HUDEP-2 (cell line): ENCODE measurements around the gene ATP10A.

Source experiments
- DNase-seq, 76 experiments: peaks; one replicate each; lab custom pipeline; 2025; ENCODE audit not compliant: unreplicated experiment in 76 of 76; lab: John Stamatoyannopoulos, UW

The ATP10A gene

DNA sequence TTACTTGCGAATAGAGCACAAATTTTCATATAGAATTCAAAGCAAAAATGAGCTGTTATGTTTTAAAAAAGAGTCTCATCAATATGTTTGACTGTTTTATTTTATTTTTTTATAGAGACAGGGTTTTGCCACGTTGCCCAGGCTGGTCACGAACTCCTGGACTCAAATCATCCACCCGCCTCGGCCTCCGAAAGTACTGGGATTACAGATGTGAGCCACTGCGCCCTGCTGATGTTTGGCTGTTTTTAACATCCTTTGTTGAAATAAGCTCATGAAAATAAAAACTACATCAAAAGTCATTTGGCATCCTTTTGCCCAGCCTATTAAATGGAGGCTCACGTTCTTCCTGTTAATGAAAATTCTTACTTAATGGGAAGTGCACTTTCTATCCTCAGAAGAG, 154.7 kb downstream of the ATP10A start:
- DNase-seq, result no peak

DNA sequence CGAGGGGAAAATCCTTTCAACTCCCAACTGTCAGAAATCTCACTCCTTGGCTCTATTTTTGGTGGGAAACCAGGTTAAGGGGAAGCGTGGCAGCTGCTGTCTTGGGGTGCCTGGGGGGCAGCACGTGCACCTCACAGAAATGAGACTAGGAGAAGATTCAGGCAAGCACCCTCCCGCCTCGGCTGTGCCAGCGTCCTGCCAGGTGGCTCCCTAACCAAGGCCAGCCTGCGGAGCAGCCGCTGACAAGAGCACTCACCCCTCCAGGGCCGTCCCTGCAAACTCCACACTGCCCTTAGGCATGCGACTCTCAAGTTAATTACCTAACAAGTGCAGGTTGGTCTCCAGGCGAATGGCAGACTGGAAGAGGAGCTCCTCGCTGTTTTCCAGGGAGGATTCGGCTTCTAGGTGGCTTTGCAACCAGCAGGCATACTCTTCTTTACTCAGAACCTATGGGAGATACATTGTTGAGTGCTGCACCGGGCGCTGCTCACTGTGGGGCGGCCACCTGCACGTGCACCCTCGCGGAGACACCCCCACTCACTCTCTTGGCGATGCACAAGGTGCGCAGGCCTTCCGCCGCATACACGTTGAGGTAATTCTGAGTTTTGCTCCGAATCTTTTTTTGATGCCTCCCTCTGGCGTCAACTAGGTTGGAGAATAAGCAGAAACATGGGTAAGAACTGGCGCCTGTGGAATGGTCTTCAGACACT, 155.3 kb downstream of the ATP10A start:
- no peak for DNase-seq

DNA sequence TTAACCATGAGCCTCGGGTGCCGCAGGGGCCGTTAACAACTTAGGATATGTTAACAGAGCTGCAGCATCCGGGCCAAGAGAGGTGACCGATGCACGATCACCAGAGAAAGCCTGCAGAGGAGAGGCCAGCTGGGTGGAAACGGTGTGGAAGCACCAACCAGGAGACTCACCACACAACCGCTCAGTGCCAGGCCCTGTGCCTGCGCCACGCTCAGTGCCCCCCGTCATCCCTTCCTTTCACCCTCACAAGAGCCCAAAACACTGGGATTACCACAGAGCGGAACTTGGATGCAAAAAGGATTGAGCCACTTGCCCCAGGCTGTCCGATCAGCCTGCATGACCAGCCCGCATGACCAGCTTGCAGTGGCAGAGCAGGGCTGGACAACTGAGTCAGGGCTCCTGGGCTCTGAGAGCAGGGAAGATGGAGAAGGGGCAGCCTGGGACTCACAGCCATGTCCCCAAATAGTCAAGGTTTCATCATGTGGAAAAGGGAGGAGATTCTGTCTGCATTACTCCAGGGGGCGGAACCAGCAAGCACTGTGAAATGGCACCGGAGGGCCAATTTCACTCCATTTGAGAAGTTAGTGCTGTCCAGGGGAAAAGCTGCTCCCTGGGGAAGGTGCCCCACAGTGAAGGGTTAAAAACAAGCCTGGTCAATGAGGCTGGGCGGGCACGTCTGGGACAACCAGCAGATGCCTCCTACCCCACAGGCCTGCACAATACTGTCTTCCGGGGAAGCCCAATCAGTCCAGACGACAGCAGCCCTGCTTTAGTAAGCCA, 156.8 kb downstream of the ATP10A start:
- no peak for DNase-seq

DNA sequence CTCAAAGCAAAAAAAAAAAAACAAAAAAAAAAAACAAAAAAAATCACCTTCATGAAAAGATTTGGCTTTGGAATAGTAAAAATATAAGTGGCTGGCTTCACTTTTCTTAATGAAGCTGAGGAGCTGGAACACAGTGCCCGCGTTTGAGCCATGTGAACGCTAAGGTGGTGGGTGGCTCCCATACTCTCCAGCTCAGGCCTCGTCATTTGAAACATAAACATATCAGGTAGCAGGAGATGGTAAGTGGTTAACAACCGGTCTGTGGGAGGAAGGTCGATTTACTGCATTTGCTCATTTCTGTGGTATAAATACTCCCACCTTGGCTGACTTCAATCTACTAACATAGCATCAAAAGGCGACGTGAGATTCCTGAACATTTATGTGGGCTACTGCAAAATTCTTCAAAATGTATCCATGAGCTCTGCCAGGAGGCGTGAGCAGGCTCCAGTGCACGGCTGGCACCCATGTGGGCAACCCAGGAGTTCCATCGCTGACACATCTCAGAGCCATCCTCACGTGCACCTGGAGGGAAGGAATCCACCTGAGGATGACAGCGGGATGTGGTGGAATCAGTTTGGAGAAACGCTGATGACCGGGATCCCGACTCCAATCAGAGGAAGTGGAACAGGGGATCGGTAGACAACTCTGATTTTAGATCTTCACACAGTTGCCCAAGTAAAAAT, 157.6 kb downstream of the ATP10A start:
- no peak for DNase-seq

DNA sequence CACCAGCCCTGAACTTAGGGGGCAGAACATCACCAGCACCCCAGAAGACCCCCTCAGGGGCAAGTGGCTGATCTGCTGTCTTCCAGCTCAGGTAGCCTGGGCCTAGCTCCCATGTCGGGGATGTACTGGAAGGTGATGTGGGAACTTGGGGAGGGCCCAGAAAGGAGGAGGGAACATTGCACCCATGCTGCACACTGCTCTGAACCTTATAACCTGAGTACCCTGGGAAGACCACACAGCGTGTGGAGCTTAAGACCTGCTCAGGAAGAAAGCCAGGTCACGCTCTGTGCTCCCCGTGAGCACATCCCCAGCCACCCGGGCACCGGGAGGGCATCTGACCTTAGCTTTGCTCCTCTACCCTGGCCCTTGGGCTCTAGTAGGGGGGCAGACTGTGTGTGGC, 159.4 kb downstream of the ATP10A start:
- DNase-seq, result no peak

DNA sequence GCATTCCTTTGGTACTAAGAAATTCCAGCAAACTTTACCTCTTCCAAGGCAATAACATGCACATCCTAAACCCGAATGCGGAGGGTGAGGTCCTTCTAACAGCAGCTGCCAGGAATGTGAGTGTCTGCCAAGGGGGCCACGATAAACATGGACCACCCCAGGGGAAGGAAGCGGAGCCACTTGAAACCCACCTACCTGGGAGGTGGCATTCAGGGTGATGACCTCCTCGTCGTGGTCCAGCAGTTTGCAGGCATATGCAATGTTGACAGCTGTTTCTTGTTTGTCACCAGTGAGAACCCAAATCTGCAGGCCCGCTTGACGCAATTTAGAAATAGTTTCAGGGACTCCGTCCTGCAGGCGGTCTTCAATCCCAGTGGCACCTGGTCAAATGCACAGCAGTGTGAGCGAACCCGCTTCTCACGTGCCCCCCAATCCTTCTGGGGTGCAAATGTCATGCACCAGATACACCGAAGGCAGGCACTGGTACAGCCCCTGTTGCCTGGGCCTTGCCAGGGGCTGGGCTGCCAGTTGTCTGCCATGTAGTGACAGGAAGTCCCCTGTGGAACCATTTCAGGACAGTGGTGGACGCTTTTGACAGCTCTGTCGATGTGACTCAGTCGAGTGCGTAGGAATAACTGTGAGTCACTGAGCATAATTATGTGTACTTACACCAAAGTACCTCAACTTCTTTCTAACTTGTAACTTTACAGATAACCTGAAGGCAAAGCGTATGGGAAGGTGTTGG, 161.2 kb downstream of the ATP10A start:
- DNase-seq, result no peak

DNA sequence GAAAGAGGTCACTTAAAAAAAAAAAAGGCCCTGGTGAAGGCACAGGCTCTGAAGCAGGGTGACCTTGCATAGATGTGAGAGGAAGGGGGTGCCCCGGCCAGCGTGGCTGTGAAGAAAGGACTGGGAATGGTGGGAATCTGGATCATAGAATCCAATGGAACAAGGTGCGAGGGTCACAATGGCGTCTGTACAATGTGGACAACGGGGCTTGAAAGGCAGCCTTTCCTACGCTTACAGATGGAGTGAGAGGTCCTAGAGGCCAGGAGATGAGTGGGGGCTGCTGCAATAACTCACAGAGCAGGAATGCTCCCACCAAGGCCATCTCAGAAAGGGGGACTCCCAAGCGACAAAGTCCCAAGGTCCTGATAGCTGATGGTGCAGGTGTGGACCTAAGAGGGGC, 162.2 kb downstream of the ATP10A start:
- no peak for DNase-seq

DNA sequence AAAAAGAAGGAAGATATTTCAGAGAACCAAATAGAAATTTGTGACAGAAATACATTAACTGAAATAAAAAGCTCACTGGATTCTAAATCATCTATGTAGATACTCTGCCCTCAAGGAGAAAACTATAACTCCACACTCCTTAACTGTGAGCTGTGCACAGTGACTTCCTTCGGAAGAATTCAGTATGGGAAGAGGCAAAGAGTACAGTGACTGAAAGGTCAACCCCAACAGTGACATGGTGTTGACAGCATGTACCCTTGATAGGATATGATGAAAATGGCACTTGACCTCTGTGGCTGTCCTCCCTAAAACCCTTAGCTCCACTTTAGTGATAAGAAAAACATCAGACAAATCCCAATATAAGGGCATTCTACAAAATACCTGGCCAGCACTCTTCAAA, 165.5 kb downstream of the ATP10A start:
- no peak for DNase-seq

DNA sequence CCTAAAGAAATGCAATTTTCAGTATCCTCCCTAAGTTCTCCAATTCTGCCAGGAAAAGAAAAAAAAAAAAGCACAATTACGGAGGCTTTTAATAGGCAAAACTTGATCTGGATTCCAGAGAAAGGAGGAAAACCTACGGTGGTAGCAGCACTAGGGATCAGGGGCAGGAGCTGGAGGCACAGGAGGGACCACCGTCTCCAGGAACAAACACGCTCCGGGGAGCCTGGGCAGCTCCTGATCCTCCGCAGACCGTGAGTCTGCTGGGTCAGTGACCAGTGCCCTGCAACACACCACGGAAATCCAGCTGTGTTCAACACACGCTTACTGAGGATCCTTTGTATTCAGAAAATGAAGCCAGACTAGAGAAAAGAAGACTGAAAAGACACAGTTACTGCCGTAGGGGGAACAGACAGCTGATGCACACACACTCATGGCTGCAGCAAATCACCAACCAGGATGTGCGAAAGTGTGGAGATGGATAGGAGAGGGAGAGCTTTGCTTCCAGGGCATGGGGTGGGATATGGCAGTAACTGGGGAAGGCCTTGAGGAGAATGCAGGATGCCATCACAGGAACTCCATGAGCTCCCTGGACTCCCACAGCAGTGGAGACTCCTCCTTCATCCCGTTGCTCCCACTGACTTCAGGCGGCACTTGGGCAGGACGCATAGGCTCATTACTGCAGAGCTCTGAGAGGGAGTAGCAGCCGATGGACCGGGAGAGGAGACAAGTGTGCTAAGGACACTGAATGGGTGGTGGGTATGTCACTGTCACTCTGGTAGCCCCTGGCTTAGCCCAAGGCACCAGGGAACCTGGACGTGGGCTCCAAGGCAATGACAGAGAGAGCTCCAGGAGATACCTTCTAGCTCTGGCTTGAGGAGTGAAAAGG, 167.0 kb downstream of the ATP10A start:
- DNase-seq, result no peak

DNA sequence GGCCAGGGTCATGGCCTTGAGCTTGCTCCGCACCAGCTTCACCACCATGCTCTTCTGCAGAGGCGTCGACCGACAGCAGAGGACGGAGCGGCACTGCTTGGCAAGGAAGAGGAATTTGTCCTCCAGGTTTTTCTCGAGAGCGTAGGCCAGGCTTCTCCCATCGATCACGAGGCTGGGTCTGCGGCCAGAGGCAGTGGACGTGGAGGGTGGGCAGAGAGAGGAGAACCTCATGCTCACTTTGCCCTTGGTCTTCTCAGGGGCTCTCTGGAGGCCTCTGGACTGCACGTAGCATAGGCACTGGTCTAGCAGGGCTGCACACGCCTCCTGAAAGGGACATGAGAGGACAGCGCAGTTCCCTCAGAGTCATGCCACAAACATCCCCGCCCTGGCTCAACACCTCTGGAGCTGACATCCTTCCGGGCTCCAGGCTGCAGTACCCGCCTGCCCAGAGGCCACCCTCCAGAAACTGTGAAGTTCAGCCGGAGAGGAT, 168.3 kb downstream of the ATP10A start:
- DNase-seq, result no peak

DNA sequence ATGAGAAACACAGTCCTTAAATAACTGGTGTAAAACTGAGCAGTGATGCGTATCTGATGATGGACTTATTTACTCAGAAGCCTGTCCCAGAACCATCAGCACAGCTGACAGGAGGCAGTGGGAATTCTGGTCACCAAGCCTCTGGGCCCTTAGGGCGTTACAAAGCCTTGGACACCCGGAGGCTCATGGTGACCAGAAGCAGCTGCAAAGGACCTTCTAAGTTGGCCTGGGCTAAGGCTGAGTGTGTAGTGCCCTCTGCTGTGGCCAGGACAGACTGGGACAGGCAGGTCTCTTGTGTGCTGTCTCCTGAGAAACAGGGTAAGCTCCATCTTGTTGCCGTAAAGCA, 168.9 kb downstream of the ATP10A start:
- no peak for DNase-seq

DNA sequence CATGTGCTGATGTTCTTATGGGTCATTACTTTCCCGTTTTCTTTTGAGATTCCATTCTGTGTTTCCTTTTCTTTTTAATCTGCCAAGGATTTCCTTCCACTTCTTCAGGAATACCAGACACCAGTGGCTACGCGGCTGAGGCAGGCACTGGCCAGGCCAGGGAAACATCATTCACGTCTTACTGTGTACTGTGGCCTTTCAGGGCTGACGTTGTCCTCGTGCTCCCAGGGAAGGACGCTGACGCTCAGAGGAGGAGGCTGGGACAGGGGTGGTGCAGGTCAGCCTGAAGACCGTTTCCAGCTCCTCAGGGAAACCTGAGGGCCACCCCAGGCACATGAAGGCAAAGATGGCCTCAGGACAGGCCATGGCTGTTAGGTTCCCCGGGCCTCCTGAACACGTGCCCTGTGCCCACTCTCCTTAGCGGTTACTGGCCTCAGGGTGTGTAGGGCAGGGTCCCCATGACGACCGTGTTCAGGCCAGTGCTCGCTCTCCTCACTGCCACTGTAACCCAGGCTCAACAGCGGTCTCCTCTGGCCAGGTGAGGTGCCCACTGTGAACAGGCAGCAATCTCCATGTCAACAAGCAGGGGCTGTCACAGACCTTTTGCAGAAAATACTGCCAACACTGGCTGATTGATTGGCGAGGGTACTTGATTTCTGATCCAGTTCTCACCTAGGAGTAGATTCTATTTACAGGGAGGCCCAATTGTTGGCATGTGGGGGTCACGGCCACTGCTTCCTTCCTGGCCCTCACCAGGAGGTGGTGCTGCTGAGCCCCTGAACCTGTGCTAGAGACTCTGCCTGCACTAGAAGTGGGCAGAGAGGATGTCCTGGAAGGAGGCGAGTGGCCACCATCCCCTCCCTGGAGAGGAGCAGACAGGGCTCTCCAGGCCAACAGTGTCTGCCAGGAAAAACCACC, 169.5 kb downstream of the ATP10A start:
- DNase-seq, result peak in 23 of 76 experiments; percentile 1 to 57 (median 11)

DNA sequence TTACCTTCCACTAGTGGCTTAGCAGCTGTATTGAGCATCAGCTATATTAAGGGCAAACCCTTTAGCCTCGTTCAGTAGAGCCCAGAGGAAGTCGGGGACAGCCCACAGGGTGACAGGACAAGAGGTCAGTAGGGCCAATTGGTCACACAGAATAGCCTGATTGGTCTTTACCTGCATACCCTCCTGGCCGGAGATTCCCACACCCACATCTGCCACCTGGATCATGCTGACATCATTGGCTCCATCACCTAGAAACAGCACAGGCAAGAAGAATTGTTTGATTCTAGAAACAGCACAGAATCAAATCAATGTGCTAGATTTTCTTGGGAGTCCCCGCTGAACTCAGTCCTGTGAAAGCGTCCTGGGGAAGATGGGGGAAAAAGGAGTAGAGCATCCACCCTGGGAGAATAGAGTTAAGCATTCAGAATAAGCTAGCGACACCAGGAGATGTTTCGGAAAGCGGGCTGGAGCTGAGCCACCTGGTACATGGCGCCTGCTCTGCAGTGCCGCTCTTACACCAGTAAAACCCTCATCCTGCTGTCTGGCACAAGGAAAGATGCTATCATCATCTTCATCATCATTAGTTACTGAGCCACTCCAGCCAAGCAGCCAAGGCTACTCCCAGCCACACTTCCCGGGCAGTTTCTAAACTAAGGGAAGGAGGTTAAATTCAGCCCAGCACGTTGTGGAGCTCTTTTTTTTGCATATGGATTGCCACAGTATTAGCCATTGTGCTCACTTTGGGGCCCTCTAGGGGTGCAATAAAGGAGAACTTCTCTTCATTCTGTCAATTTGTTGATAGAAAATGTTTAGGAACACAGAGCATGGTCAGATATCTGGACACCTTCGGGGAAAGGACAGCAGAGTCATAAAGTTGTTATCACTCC, 171.3 kb downstream of the ATP10A start:
- no peak for DNase-seq

DNA sequence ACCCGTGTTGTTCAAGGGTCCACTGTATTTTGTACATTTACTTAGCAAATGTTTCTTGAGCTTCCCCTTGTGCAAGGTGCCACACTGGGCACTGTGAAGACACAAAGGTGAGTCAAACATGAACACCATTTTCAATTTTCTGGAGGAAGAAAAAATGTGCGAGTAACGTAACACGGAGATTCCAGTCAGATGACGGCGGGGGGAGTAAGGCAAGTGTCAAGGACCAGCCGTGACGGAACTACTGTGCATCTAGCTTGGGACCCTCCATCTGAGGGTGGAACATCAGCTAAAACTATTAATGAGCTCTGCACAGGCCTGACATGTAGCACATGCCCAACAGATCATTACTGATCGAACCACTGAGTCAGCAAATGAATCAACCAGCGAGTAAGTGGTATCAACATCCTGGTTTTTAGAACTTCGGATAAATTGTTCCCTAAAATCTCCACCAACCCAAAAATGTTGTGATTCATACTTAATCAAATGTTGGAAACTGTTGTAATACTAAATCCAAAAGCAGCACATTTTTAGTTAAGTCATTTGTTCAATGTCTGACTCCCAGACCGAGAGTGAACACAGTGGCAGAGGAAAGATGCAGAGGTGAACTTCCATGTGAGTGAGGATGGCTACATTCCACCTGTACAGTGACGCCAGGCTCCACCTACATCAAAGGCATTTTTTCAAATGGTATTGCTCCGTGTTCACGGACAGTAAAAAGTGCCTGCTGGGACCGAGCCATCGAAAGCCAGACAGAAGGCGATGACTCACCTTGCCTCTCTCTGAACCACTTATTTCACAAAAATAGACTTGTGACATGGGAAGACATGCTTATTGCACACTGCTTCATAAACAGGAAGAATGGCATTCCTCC, 172.2 kb downstream of the ATP10A start:
- no peak for DNase-seq

DNA sequence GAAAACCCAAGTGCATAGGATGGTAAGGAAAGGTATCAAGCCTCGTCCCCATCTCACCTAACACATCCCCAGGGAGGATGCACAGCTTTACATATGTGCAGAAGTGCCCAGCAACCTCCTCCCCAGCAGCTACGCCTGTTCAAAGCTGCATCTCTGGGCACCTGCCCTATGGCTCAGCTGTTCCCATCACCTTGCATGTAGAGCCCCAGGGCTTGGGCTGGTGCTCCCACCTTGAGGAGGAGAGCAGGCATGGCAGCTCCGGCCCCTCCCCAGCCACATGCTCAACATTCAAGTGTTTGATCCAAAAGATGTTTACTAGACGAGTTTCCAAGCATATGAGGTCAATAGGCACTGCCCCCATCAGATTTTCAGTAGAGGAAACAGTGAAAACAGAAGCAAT, 173.5 kb downstream of the ATP10A start:
- DNase-seq, result no peak

DNA sequence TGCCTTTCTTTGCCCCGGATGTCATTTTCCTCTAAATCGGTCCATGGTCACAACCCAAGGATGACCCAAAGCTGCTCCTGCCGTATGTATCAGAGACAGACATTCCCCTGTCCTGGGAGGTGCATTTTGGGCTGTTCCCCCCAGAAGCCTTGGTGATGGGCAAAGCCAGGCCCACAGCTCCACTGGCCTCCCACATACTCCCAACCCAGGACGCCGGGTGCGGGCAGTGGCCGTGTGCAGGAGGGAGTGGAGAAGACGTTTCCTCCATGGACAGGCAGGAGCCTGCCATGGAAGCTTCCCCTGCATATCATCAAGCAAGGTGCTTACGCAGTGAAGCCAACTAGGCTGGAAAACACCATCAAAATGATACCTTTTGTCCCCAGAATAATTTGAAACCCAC, 175.0 kb downstream of the ATP10A start:
- DNase-seq, result no peak

DNA sequence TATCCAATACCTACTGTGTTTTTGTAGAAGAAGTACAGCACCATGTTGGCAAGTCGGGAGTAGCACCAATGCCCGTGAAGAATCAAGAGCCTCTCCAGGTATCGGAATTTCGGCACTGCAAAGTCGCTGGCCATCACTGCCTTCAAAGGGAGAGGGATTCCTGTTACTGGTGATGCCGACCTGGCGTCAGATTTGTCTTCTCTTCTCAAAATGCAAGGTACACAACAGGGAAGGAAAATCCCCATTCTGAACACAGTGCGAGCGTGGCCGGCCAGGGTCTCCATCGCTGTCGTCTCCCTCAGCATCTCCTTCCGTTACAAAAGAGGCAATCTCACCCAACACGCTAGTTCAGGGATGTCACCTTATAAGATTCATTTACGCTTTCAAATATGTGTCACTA, 175.4 kb downstream of the ATP10A start:
- DNase-seq, result no peak
